Muscle of leg (tissue), 9 donors: Measurements from ENCODE around the gene ITPR2. TPM values are rescaled to one million over a fixed set of nuclear protein-coding genes. Genes with fewer than 3 reads are reported as not detected.

Experiments
- polyA plus RNA-seq, 8 donors: library from polyadenylated mRNA; unstranded; fragments of 120-200 nt; gene quantifications; one replicate each; pipeline versions ENCODE4 v1.2.1 to v1.2.3, GENCODE V29; 2013; ENCODE audit warnings: inconsistent platforms in 1 of 8, low replicate concordance in 1 of 8; ENCODE audit not compliant: insufficient read length in 8 of 8, insufficient read depth in 1 of 8
- total RNA-seq: library from RNA; stranded (reverse); fragments of 120-200 nt; gene quantifications from one replicate; pipeline ENCODE4 v1.2.4, GENCODE V29; 2013

ITPR2 gene
- total and polyA plus RNA-seq, 9 donors, result 1.9 to 5.8 (median 3.5) TPM

Other genes starting within 250 kb of the ITPR2 start
- 22.4 TPM for gene INTS13, start 104.8 kb upstream of the ITPR2 start, total RNA-seq
- gene INTS13, start 104.8 kb upstream of the ITPR2 start, polyA plus RNA-seq, result 10 to 100 TPM; 24.1 to 32.2 (median 25.7) TPM
- gene FGFR1OP2, start 105.3 kb upstream of the ITPR2 start, total RNA-seq, result 40.9 TPM
- gene FGFR1OP2, start 105.3 kb upstream of the ITPR2 start, polyA plus RNA-seq, result 10 to 100 TPM; 29.4 to 44.1 (median 36.5) TPM
- 25.7 TPM for gene TM7SF3, start 181.2 kb upstream of the ITPR2 start, total RNA-seq
- 10 to 100 TPM; 23.7 to 31.4 (median 28.5) TPM for gene TM7SF3, start 181.2 kb upstream of the ITPR2 start, polyA plus RNA-seq
- gene MED21, start 189.4 kb upstream of the ITPR2 start, total RNA-seq, result 31.9 TPM
- gene MED21, start 189.4 kb upstream of the ITPR2 start, polyA plus RNA-seq, result 10 to 100 TPM; 31.8 to 46.5 (median 44.3) TPM
- not detected for gene C12orf71, start 249.4 kb upstream of the ITPR2 start, total RNA-seq
- under 1 TPM in 3 of 8 donors, not detected in 5; 0.20 to 0.26 (median 0.24) TPM for gene C12orf71, start 249.4 kb upstream of the ITPR2 start, polyA plus RNA-seq